K562 (cell line): ENCODE measurements around the gene AHI1. TPM values are rescaled to one million over a fixed set of nuclear protein-coding genes. Genes with fewer than 3 reads are reported as not detected.

Experiments
- CREBBP ChIP-seq: IDR thresholded peaks from one replicate; pipeline ENCODE4 v1.6.1; 2012; ENCODE audit warnings: low read depth, mild to moderate bottlenecking, control low read depth, inconsistent platforms, low read length
- FOXP1 ChIP-seq: sonication (generic); formaldehyde crosslinking; IDR thresholded peaks from 2 replicates; pipeline ENCODE4 v1.8.0; 2022; ENCODE audit warnings: mild to moderate bottlenecking, missing genetic modification reagents
- HDAC6 ChIP-seq: IDR thresholded peaks from 2 replicates; pipeline ENCODE4 v1.6.1; 2012; ENCODE audit warnings: low read depth, mild to moderate bottlenecking, control low read depth, inconsistent platforms, low read length, moderate library complexity
- KLF6 ChIP-seq: fragments of 250-450 bp; sonication (Bioruptor Pico); IDR thresholded peaks from 2 replicates; pipeline ENCODE4 v1.4.0; 2020; ENCODE audit warnings: mild to moderate bottlenecking, moderate library complexity, borderline replicate concordance
- NFRKB ChIP-seq: fragments of 450-650 bp; IDR thresholded peaks from 2 replicates; pipeline ENCODE4 v1.6.1; 2016; ENCODE audit warnings: low read depth
- RFX5 ChIP-seq: IDR thresholded peaks from 2 replicates; pipeline ENCODE4 v1.6.1; 2011; ENCODE audit warnings: low read depth, mild to moderate bottlenecking, improper control_type of control experiment, low read length
- SIX5 ChIP-seq, 2 experiments: IDR thresholded peaks; 2 replicates each; pipeline ENCODE4 v1.6.1; 2011; ENCODE audit warnings: low read length in 2 of 2, borderline replicate concordance in 1 of 2, low read depth in 1 of 2, mild to moderate bottlenecking in 1 of 2, moderate library complexity in 1 of 2; ENCODE audit not compliant: insufficient read depth in 1 of 2
- SRSF3 ChIP-seq: fragments of 200-400 bp; formaldehyde crosslinking; IDR thresholded peaks from 2 replicates; pipeline ENCODE4 v1.6.1; 2016; ENCODE audit warnings: mild to moderate bottlenecking, low read length, moderate library complexity; ENCODE audit not compliant: insufficient read depth
- TFAM ChIP-seq: fragments of 250-450 bp; sonication (Bioruptor Pico); conservative IDR thresholded peaks from 2 replicates; pipeline ENCODE4 v1.5.0; 2021; ENCODE audit warnings: mild to moderate bottlenecking, moderate library complexity
- ZNF124 ChIP-seq: sonication (generic); formaldehyde crosslinking; IDR thresholded peaks from 2 replicates; pipeline ENCODE4 v1.8.1; 2022; ENCODE audit warnings: missing genetic modification reagents
- polyA plus RNA-seq, 8 experiments: library from polyadenylated mRNA; depleted of rRNA in 4 of 8; stranded (reverse) in 5 of 8; unstranded in 3 of 8; fragments of >200 nt; fragmentation: Nextera tagmentation in 2 of 8; fragmentation: Illumina TruSeq in 1 of 8; extraction: Ambion mirVana in 2 of 8; extraction: Trizol in 1 of 8; gene quantifications; 2 replicates each; pipeline versions ENCODE4 v1.2.1 to v1.2.3, GENCODE V29; 2011 to 2014; ENCODE audit warnings: inconsistent platforms in 1 of 8, missing spikeins in 1 of 8
- total RNA-seq, 7 experiments: library from RNA; depleted of rRNA in 6 of 7; stranded (reverse); fragments of >200 nt in 6 of 7; fragmentation: Illumina TruSeq in 2 of 7; extraction: Trizol in 2 of 7; gene quantifications; 2 replicates each; pipeline versions ENCODE4 v1.2.1 to v1.2.3, GENCODE V29; 2011 to 2021; ENCODE audit warnings: low replicate concordance in 1 of 7
- TF ChIP-seq, protein P1 (sequence below): sonication (generic); formaldehyde crosslinking; IDR thresholded peaks from 2 replicates; pipeline ENCODE4 v1.8.0; 2022; ENCODE audit warnings: missing genetic modification reagents, mild to moderate bottlenecking, moderate library complexity, borderline replicate concordance
- TF ChIP-seq, protein P2 (sequence below): fragments of 450-650 bp; IDR thresholded peaks from 2 replicates; pipeline ENCODE4 v1.7.0; 2016; ENCODE audit warnings: borderline replicate concordance

The AHI1 gene
- total and polyA plus RNA-seq, 9 of the 15 experiments (the other 6 are each of a cell fraction or from before 2014, with no cell fraction given) = 24.7 to 54.9 (median 32.2) TPM

DNA sequence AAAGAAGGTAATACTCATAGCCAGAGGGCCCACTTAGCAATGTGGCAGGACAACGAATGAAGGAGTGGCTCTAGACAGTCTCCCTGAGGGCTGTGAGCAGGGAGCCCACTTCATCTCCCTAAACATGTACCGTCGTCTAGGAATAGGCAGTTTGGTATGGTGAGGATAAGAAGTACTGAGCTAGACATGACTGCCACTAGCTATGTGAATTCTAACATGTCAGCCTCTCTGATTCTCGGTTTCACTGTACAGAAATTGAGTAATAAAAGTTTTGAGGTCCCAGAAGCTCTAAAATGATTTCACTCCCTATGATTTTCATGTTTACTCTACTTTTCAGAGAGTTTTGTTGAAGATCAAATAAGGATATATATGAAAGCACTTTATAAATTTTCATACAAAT is 107.1 kb downstream of the AHI1 start (continued):
- TF ChIP-seq SIX5 (IDR thresholded peaks at IDR 0.05; ENCODE audit: borderline replicate concordance in 1 of 2, insufficient read depth in 1 of 2, low read depth in 1 of 2, low read length in 2 of 2) (no peak), FOXP1 (CRISPR knock-in tag) (no peak), HDAC6 (no peak), KLF6 (no peak), TFAM (CRISPR knock-in tag) (no peak), RFX5 (no peak), ZNF124 (CRISPR knock-in tag) (no peak), NFRKB (no peak), CREBBP (no peak), SRSF3 (no peak)
- TF ChIP-seq, protein P1, sequence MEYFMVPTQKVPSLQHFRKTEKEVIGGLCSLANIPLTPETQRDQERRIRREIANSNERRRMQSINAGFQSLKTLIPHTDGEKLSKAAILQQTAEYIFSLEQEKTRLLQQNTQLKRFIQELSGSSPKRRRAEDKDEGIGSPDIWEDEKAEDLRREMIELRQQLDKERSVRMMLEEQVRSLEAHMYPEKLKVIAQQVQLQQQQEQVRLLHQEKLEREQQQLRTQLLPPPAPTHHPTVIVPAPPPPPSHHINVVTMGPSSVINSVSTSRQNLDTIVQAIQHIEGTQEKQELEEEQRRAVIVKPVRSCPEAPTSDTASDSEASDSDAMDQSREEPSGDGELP = no peak
- TF ChIP-seq, protein P2, sequence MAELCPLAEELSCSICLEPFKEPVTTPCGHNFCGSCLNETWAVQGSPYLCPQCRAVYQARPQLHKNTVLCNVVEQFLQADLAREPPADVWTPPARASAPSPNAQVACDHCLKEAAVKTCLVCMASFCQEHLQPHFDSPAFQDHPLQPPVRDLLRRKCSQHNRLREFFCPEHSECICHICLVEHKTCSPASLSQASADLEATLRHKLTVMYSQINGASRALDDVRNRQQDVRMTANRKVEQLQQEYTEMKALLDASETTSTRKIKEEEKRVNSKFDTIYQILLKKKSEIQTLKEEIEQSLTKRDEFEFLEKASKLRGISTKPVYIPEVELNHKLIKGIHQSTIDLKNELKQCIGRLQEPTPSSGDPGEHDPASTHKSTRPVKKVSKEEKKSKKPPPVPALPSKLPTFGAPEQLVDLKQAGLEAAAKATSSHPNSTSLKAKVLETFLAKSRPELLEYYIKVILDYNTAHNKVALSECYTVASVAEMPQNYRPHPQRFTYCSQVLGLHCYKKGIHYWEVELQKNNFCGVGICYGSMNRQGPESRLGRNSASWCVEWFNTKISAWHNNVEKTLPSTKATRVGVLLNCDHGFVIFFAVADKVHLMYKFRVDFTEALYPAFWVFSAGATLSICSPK = no peak
